ENCODE results near the gene SPRY1. TPM values are rescaled to one million over a fixed set of nuclear protein-coding genes. Genes with fewer than 3 reads are reported as not detected.

The SPRY1 gene
- polyA plus RNA-seq, 3 donors from 2014 or later = 5.2 to 6.9 (median 6.0) TPM

DNA sequence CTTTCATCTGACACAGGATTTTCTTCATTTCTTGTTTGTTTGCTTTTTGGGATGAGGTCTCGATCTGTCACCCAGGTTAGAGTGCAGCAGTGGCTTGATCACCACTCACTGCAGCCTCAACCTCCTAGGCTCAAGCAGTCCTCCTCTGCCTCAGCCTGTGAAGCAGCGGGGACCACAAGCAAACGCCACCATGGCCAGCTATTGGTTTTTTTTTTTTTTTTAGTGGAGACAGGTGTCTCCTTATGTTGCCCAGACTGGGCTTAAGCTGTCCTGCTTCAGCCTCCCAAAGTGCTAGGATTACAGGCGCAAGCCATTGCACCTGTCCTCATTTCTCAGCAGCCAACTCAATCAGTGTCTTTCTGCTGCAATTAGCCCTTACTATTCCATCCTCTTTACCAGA is 10.3 kb downstream of the SPRY1 start:
- Mint-ChIP-seq H3K27me3 (ENCODE audit: low read depth in 3 of 3) (peaks cover 2 to 13% (median 3%) of the 10 kb centered on the region in 3 donors), H3K4me1 (peaks cover under 1 to 4% of the 10 kb centered on the region in 2 donors), H3K9me3 (no peaks in the 10 kb centered on the region), H3K27ac (no peak overlapping the region), H3K4me3 (no peak overlapping the region), H3K36me3 (peaks cover 0 to 3% (median 0%) of the 10 kb centered on the region in 3 donors)
- no peak for DNase-seq

GRCh38 chr4:123408471-123409084 is 12.0 kb downstream of the SPRY1 start:
- peaks cover 12 to 21% of the 10 kb centered on the region in 2 donors for H3K4me1 Mint-ChIP-seq
- H3K27ac Mint-ChIP-seq = no peak overlapping the region
- H3K36me3 Mint-ChIP-seq = no peaks in the 10 kb centered on the region
- H3K4me3 Mint-ChIP-seq = no peak overlapping the region
- no peak for DNase-seq
- H3K9me3 Mint-ChIP-seq = no peaks in the 10 kb centered on the region
- H3K27me3 Mint-ChIP-seq (ENCODE audit: low read depth in 3 of 3) = peaks cover 1 to 9% (median 2%) of the 10 kb centered on the region in 3 donors

DNA sequence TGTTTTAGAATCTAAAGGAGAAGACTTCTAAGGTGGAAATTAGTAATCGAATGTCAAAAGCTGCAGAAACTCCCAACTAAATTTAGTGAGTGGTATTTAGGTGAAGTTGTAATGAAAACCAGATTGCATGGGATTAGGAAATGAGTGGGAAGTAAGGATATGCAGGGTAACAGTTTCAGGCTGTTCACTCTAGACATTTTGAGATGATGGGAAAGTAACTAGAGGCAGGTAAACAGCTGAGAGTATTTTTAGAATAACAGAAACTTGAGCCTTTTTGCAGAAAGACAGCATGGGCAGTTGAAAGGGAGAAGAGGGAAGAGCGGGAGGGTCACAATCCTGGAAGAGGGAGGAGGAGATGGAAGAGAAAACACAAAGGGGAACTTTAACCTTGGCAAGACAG is 12.7 kb downstream of the SPRY1 start:
- Mint-ChIP-seq H3K4me1 (peaks cover 12 to 22% of the 10 kb centered on the region in 2 donors), H3K36me3 (no peaks in the 10 kb centered on the region), H3K4me3 (no peak overlapping the region), H3K27ac (no peak overlapping the region), H3K27me3 (ENCODE audit: low read depth in 3 of 3) (peaks cover 1 to 9% (median 2%) of the 10 kb centered on the region in 3 donors), H3K9me3 (no peaks in the 10 kb centered on the region)
- no peak for DNase-seq

DNA sequence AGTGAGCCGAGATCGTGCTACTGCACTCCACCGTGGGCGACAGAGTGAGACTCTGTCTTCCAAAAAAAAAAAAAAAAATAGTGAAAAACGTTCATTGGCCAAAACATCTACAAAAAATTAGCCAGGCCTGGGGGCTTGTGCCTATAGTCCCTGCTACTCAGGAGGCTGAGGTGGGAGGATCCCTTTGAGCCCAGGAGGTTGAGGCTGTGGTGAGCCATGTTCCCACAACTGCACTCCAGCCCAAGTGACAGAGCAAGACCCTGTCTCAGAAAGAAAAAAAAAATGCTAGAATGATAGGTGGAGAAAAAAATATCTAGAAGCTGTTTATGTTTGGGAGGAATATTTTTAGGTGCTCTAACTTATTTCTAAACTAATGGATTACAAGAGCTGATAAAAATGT is 14.9 kb downstream of the SPRY1 start:
- peaks cover 0 to 2% (median under 1%) of the 10 kb centered on the region in 3 donors for H3K27me3 Mint-ChIP-seq (ENCODE audit: low read depth in 3 of 3)

GRCh38 chr4:123412091-123412505 is 15.5 kb downstream of the SPRY1 start:
- Mint-ChIP-seq H3K36me3 (no peaks in the 10 kb centered on the region), H3K27me3 (ENCODE audit: low read depth in 3 of 3) (peaks cover 0 to 3% (median 2%) of the 10 kb centered on the region in 3 donors), H3K4me1 (peaks cover 19 to 42% of the 10 kb centered on the region in 2 donors), H3K27ac (peak overlapping the region; percentile 14 to 73 (median 58)), H3K4me3 (peak overlapping the region in 2 of 5 donors; percentile 10 to 40), H3K9me3 (no peaks in the 10 kb centered on the region)
- DNase-seq = no peak

More for the DNA sequence above, 14.9 kb downstream of the SPRY1 start:
- Mint-ChIP-seq H3K4me1 (peaks cover 19 to 36% of the 10 kb centered on the region in 2 donors), H3K9me3 (no peaks in the 10 kb centered on the region), H3K27ac (peak overlapping the region in 2 of 6 donors; percentile 3 to 58), H3K36me3 (no peaks in the 10 kb centered on the region), H3K4me3 (peak overlapping the region in 1 of 5 donors; percentile 51)
- DNase-seq = no peak

DNA sequence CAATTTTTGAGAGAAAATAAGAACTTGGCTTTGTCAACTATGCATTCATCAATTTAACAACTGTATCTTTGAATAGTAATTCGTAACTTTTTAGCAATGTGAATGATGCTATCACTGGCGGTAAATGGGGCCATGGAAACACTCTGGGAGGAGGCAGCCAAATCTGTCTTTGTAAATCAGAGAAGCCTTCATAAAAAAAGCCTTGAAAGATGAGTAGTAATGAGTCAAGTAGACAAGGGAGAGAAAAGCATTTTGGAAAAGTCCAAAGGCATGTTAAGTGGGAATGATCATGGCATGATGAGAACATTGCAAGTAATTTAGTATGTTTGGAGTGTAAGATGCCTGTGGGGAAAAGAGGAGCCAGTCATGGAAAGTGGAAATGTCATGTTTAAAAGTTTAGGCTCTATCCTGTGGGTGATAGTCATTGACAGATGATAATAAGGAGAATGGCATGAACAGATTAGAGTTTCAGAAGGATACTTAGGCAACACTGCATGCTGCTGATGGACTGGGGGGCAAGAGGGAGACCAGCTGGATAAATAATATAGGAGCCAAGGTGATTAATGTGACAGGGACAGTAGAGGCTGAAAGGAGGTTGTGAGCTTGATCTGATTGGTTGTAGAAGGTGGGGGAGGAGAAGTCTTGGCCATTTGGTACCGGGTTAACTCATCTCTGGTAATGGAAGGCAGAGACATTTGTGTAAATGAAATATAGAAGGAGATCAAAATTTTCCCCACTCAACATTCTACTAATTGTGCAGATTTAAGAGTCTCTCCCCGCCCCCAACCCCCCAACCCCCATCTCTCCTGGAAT is 16.3 kb downstream of the SPRY1 start:
- no peaks in the 10 kb centered on the region for H3K36me3 Mint-ChIP-seq
- peaks cover 19 to 45% of the 10 kb centered on the region in 2 donors for H3K4me1 Mint-ChIP-seq

DNA sequence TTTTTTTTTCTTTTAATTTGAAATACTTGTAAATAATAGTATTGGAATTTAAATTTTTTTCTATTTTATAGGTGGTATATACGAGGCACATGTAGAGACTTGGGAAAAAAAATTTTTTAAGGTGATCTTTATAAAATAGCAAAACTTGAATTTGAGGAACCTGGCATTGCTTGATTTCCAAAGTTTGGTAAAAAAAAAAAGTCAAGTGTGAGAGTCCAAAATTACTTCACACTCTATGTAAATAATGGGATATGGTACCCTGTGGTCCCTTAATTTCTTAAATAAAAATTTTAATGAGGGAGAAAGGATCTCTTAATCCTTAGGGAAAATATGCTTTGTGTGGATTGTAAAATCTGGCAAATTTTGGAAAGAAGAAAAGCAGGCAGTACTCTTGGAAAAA is 19.0 kb downstream of the SPRY1 start:
- no peak overlapping the region for H3K27ac Mint-ChIP-seq
- no peak for DNase-seq
- peaks cover 0 to 3% (median 2%) of the 10 kb centered on the region in 3 donors for H3K27me3 Mint-ChIP-seq (ENCODE audit: low read depth in 3 of 3)
- peaks cover 26 to 56% of the 10 kb centered on the region in 2 donors for H3K4me1 Mint-ChIP-seq
- no peaks in the 10 kb centered on the region for H3K9me3 Mint-ChIP-seq
- no peak overlapping the region for H3K4me3 Mint-ChIP-seq
- no peaks in the 10 kb centered on the region for H3K36me3 Mint-ChIP-seq

More for the DNA sequence above, 16.3 kb downstream of the SPRY1 start:
- peaks cover 0 to 3% (median 2%) of the 10 kb centered on the region in 3 donors for H3K27me3 Mint-ChIP-seq (ENCODE audit: low read depth in 3 of 3)
- peak overlapping the region in 4 of 6 donors; percentile 0 to 47 (median 10) for H3K27ac Mint-ChIP-seq
- H3K4me3 Mint-ChIP-seq = peak overlapping the region in 1 of 5 donors; percentile 14
- no peaks in the 10 kb centered on the region for H3K9me3 Mint-ChIP-seq
- DNase-seq = no peak

DNA sequence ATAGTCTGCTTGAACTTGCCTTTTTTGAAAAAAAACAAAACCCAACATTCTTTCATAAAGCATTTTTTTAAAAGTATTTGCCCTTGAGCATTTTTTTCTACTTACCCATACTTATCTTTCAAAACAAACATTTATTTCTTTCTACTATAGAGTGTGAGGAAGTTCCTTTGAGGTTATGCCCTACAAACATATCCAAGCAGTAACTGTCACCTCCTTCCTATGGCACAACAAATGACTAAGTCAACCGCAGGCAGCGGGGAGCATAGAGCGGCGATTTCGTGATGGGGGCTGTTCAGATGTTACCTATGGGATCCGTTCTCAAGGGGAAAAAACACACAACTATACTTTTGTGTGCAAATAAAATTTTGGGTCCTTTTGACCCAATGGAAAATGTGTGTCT is 19.4 kb downstream of the SPRY1 start:
- Mint-ChIP-seq H3K4me1 (peaks cover 26 to 56% of the 10 kb centered on the region in 2 donors), H3K27ac (peak overlapping the region in 2 of 6 donors; percentile 5 to 43), H3K4me3 (peak overlapping the region in 3 of 5 donors; percentile 4 to 39 (median 26)), H3K27me3 (ENCODE audit: low read depth in 3 of 3) (peaks cover 0 to 3% (median 2%) of the 10 kb centered on the region in 3 donors), H3K36me3 (no peaks in the 10 kb centered on the region), H3K9me3 (no peaks in the 10 kb centered on the region)
- peak in 2 of 3 donors; percentile 21 to 25 for DNase-seq

DNA sequence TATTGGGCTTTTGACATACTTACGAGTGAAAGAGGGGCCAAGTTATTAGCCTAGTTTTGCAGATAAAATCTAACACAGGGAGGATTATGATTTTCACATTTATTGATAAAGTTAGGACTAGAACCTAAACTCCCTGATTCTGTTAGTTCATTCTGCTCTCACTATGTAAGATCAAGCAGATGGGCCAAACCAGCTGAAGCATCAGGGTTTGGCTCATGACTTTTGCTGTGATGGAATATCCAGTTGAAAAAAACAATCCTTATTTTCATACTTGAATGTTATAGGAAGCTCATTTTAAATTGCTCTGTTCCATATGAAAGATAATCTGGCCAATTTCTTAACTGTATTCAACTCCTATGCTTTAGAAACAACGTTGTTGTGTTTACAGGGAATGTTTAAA is 21.2 kb downstream of the SPRY1 start:
- Mint-ChIP-seq H3K4me3 (no peak overlapping the region), H3K27ac (peak overlapping the region in 3 of 6 donors; percentile 62 to 69 (median 68)), H3K36me3 (no peaks in the 10 kb centered on the region), H3K9me3 (no peaks in the 10 kb centered on the region), H3K27me3 (ENCODE audit: low read depth in 3 of 3) (peaks cover 0 to 3% (median 2%) of the 10 kb centered on the region in 3 donors), H3K4me1 (peaks cover 21 to 51% of the 10 kb centered on the region in 2 donors)
- DNase-seq = no peak

- H3K27me3 Mint-ChIP-seq (ENCODE audit: low read depth in 3 of 3) = peaks cover 0 to 2% (median 2%) of the 10 kb centered on the region in 3 donors
- no peak overlapping the region for H3K4me3 Mint-ChIP-seq
- no peak for DNase-seq
- no peaks in the 10 kb centered on the region for H3K36me3 Mint-ChIP-seq
- peaks cover 17 to 46% of the 10 kb centered on the region in 2 donors for H3K4me1 Mint-ChIP-seq
- H3K9me3 Mint-ChIP-seq = no peaks in the 10 kb centered on the region
- peak overlapping the region in 4 of 6 donors; percentile 20 to 69 (median 65) for H3K27ac Mint-ChIP-seq
These were observed 21.8 kb downstream of the SPRY1 start for GRCh38 chr4:123418351-123418931.

- H3K9me3 Mint-ChIP-seq = no peaks in the 10 kb centered on the region
- DNase-seq = no peak
- H3K27ac Mint-ChIP-seq = no peak overlapping the region
- H3K36me3 Mint-ChIP-seq = no peaks in the 10 kb centered on the region
- peaks cover 0 to 2% (median 2%) of the 10 kb centered on the region in 3 donors for H3K27me3 Mint-ChIP-seq (ENCODE audit: low read depth in 3 of 3)
- H3K4me3 Mint-ChIP-seq = no peak overlapping the region
- peaks cover 17 to 47% of the 10 kb centered on the region in 2 donors for H3K4me1 Mint-ChIP-seq
These were observed 23.5 kb downstream of the SPRY1 start for GRCh38 chr4:123419885-123420755.

GRCh38 chr4:123421227-123421936 is 24.8 kb downstream of the SPRY1 start:
- Mint-ChIP-seq H3K27me3 (ENCODE audit: low read depth in 3 of 3) (peaks cover 0 to 2% (median 2%) of the 10 kb centered on the region in 3 donors), H3K27ac (no peak overlapping the region), H3K4me3 (no peak overlapping the region), H3K4me1 (peaks cover 11 to 38% of the 10 kb centered on the region in 2 donors), H3K36me3 (no peaks in the 10 kb centered on the region), H3K9me3 (no peaks in the 10 kb centered on the region)
- no peak for DNase-seq

Data from immature natural killer cell (primary cell).